ENCODE data around the gene PDK3. TPM values are rescaled to one million over a fixed set of nuclear protein-coding genes. Genes with fewer than 3 reads are reported as not detected.

PDK3 gene
- total RNA-seq, 4 donors from 2014 or later = 5.4 to 20.6 (median 12.8) TPM

- Histone ChIP-seq H3K9me3 (no peaks in the 10 kb centered on the region), H3K27me3 (no peaks in the 10 kb centered on the region), H3K27ac (peak overlapping the region; percentile 62 to 79 (median 72)), H3K4me1 (peaks cover 11 to 51% (median 11%) of the 10 kb centered on the region in 3 donors), H3K36me3 (no peaks in the 10 kb centered on the region), H3K4me3 (no peak overlapping the region)
- no peak for TF ChIP-seq POLR2A (IDR thresholded peaks at IDR 0.05)
- no peak for TF ChIP-seq CTCF (IDR thresholded peaks at IDR 0.05)
- WGBS, 2 donors = 27 to 58% methylated on average over 1 to 2 of the region's 2 CpGs
- no peak for DNase-seq
- intact Hi-C loops (cut with DNase I) = no loop called here
Observed at GRCh38 chrX:24426340-24426913, 38.7 kb upstream of the PDK3 start.

GRCh38 chrX:24426921-24427746 lies 38.0 kb upstream of the PDK3 start:
- no peaks in the 10 kb centered on the region for H3K27me3 ChIP-seq
- peaks cover 11 to 51% (median 11%) of the 10 kb centered on the region in 3 donors for H3K4me1 ChIP-seq
- TF ChIP-seq POLR2A (IDR thresholded peaks at IDR 0.05) (no peak), CTCF (IDR thresholded peaks at IDR 0.05) (no peak)
- H3K36me3 ChIP-seq = no peaks in the 10 kb centered on the region
- no peaks in the 10 kb centered on the region for H3K9me3 ChIP-seq
- H3K27ac ChIP-seq = peak overlapping the region; percentile 62 to 79 (median 72)
- DNase-seq = no peak
- WGBS, 2 donors = 49 to 58% methylated on average over 2 to 9 of the region's 10 CpGs
- H3K4me3 ChIP-seq = no peak overlapping the region
- intact Hi-C loops (cut with DNase I) = no loop called here

GRCh38 chrX:24427747-24428019 lies 37.4 kb upstream of the PDK3 start:
- H3K27me3 ChIP-seq = no peaks in the 10 kb centered on the region
- 8% methylated on average over 1 of the region's 1 CpG; no CpG with 5 or more reads in 1 of the 2 donors for WGBS, 2 donors
- H3K27ac ChIP-seq = peak overlapping the region; percentile 46 to 79 (median 58)
- TF ChIP-seq CTCF (IDR thresholded peaks at IDR 0.05) (no peak), POLR2A (IDR thresholded peaks at IDR 0.05) (no peak)
- H3K4me3 ChIP-seq = no peak overlapping the region
- H3K9me3 ChIP-seq = no peaks in the 10 kb centered on the region
- intact Hi-C loops (cut with DNase I) = no loop called here
- no peaks in the 10 kb centered on the region for H3K36me3 ChIP-seq
- H3K4me1 ChIP-seq = peaks cover 11 to 51% (median 11%) of the 10 kb centered on the region in 3 donors
- no peak for DNase-seq

- no peaks in the 10 kb centered on the region for H3K9me3 ChIP-seq
- peaks cover 11 to 50% (median 11%) of the 10 kb centered on the region in 3 donors for H3K4me1 ChIP-seq
- no peaks in the 10 kb centered on the region for H3K27me3 ChIP-seq
- 68 to 81% methylated on average over 4 of the region's 4 CpGs for WGBS, 2 donors
- peak overlapping the region; percentile 46 to 79 (median 58) for H3K27ac ChIP-seq
- intact Hi-C loops (cut with DNase I) = no loop called here
- no peak overlapping the region for H3K4me3 ChIP-seq
- no peaks in the 10 kb centered on the region for H3K36me3 ChIP-seq
- TF ChIP-seq POLR2A (IDR thresholded peaks at IDR 0.05) (no peak), CTCF (IDR thresholded peaks at IDR 0.05) (no peak)
- no peak for DNase-seq
Observed at GRCh38 chrX:24428516-24428915, 36.6 kb upstream of the PDK3 start.

GRCh38 chrX:24435060-24435459 lies 30.0 kb upstream of the PDK3 start:
- H3K27me3 ChIP-seq = no peaks in the 10 kb centered on the region
- no peaks in the 10 kb centered on the region for H3K36me3 ChIP-seq
- intact Hi-C loops (cut with DNase I) = no loop called here
- no peak overlapping the region for H3K4me3 ChIP-seq
- no peaks in the 10 kb centered on the region for H3K9me3 ChIP-seq
- TF ChIP-seq POLR2A (IDR thresholded peaks at IDR 0.05) (no peak), CTCF (IDR thresholded peaks at IDR 0.05) (no peak)
- no peaks in the 10 kb centered on the region for H3K4me1 ChIP-seq
- DNase-seq = no peak
- H3K27ac ChIP-seq = no peak overlapping the region
